H1 (cell line): ENCODE measurements around the gene SHTN1. TPM values are rescaled to one million over a fixed set of nuclear protein-coding genes. Genes with fewer than 3 reads are reported as not detected.

Experiments
- CTCF ChIA-PET: fragments of 300-600 bp; sonication (Branson Sonifier 250); formaldehyde crosslinking; loops from one replicate; lab custom pipeline; 2021; ENCODE audit not compliant: partially characterized antibody; lab: Charles Lee
- POLR2A ChIA-PET: fragments of 300-600 bp; sonication (Branson Sonifier 250); formaldehyde crosslinking; loops from one replicate; lab custom pipeline; 2021; ENCODE audit warnings: inconsistent platforms; ENCODE audit not compliant: partially characterized antibody; lab: Charles Lee
- DNase-seq, 2 experiments: peaks; one replicate each; pipeline versions ENCODE4 v3.0.0 to v3.0.0-alpha.2; 2010 to 2022; ENCODE audit warnings: low spot score in 2 of 2, low read depth in 1 of 2, mixed read lengths in 1 of 2
- FAIRE-seq: peaks from 2 replicates; lab custom pipeline; 2011; peaks lifted over from hg19 to GRCh38; lab: Jason Lieb, UNC
- H2AFZ ChIP-seq: 2 replicates; pipeline ENCODE4 v1.8.1; 2012; ENCODE audit warnings: low read length, inconsistent platforms
- H2AK5ac ChIP-seq: 2 replicates; pipeline ENCODE4 v1.6.1; 2013; ENCODE audit warnings: low read depth, low read length
- H2BK120ac ChIP-seq: replicated peaks from 2 replicates; pipeline ENCODE3; 2013; ENCODE audit warnings: low read depth, low read length, inconsistent platforms
- H2BK12ac ChIP-seq: 2 replicates; pipeline ENCODE4 v1.6.1; 2013; ENCODE audit warnings: low read depth, low read length
- H2BK15ac ChIP-seq: 2 replicates; pipeline ENCODE4 v1.6.1; 2013; ENCODE audit warnings: low read length
- H2BK20ac ChIP-seq: 2 replicates; pipeline ENCODE4 v1.6.1; 2013; ENCODE audit warnings: low read length
- H2BK5ac ChIP-seq: 2 replicates; pipeline ENCODE4 v1.6.1; 2013; ENCODE audit warnings: low read depth, low read length
- H3K14ac ChIP-seq: 2 replicates; pipeline ENCODE4 v1.6.1; 2013; ENCODE audit warnings: inconsistent platforms; ENCODE audit not compliant: insufficient read length
- H3K18ac ChIP-seq: 2 replicates; pipeline ENCODE4 v1.6.1; 2013; ENCODE audit warnings: low read length; ENCODE audit errors: extremely low read depth
- H3K23ac ChIP-seq: 2 replicates; pipeline ENCODE4 v1.6.1; 2013; ENCODE audit warnings: inconsistent platforms; ENCODE audit not compliant: insufficient read length
- H3K23me2 ChIP-seq: 2 replicates; pipeline ENCODE4 v1.6.1; 2013; ENCODE audit warnings: low read depth, low read length
- H3K27ac ChIP-seq: 2 replicates; pipeline ENCODE4 v1.6.1; 2011; ENCODE audit warnings: low read depth, low read length, inconsistent platforms
- H3K27me3 ChIP-seq, 4 experiments: replicated peaks in 1 of 4; 1 replicate in 1 of 4; 2 replicates in 3 of 4; pipeline versions ENCODE4 v1.6.1 to v1.8.1; 2011 to 2013; ENCODE audit warnings: low read length in 3 of 4, mild to moderate bottlenecking in 3 of 4, inconsistent platforms in 2 of 4, mixed read lengths in 2 of 4, moderate library complexity in 1 of 4; ENCODE audit not compliant: control insufficient read depth in 3 of 4, insufficient read depth in 3 of 4; ENCODE audit errors: extremely low read depth in 1 of 4
- H3K36me3 ChIP-seq, 4 experiments: 2 replicates each; pipeline versions ENCODE4 v1.6.1 to v1.8.1; 2011 to 2013; ENCODE audit warnings: mild to moderate bottlenecking in 4 of 4, low read length in 3 of 4, moderate library complexity in 2 of 4, control low read depth in 1 of 4, inconsistent platforms in 1 of 4; ENCODE audit not compliant: insufficient read depth in 4 of 4, control insufficient read depth in 2 of 4
- H3K4ac ChIP-seq: replicated peaks from 2 replicates; pipeline ENCODE3; 2013; ENCODE audit warnings: low read length, low read depth, mixed read lengths, inconsistent platforms; ENCODE audit not compliant: insufficient read length
- H3K4me1 ChIP-seq, 4 experiments: replicated peaks in 1 of 4; 1 replicate in 1 of 4; 2 replicates in 3 of 4; pipeline versions ENCODE4 v1.6.1 to v1.8.1; 2011 to 2013; ENCODE audit warnings: low read length in 3 of 4, inconsistent platforms in 2 of 4, mixed read lengths in 1 of 4; ENCODE audit not compliant: insufficient read depth in 4 of 4, control insufficient read depth in 3 of 4
- H3K4me2 ChIP-seq, 2 experiments: 2 replicates each; pipeline versions ENCODE4 v1.6.1 to v1.8.1; 2011 to 2013; ENCODE audit warnings: low read depth in 2 of 2, low read length in 2 of 2, control low read depth in 1 of 2, inconsistent platforms in 1 of 2, mild to moderate bottlenecking in 1 of 2; ENCODE audit not compliant: insufficient read depth in 1 of 2
- H3K4me3 ChIP-seq, 4 experiments: fragments of 200-600, 300-600 bp in 1 of 4; sonication (generic), shearing (Covaris generic), sonication (Bioruptor Twin) in 1 of 4; 2 replicates each; pipeline versions ENCODE4 v1.5.1 to v1.8.1; 2011 to 2016; ENCODE audit warnings: low read length in 4 of 4, low read depth in 3 of 4, control low read depth in 2 of 4, inconsistent platforms in 2 of 4, mild to moderate bottlenecking in 2 of 4, mixed read lengths in 1 of 4, moderate library complexity in 1 of 4; ENCODE audit not compliant: insufficient read depth in 2 of 4; ENCODE audit errors: extremely low read depth in 1 of 4
- H3K56ac ChIP-seq: replicated peaks from 2 replicates; pipeline ENCODE3; 2013; ENCODE audit warnings: low read depth, mild to moderate bottlenecking, mixed read lengths, low read length, inconsistent platforms; ENCODE audit not compliant: insufficient read length
- H3K79me1 ChIP-seq: 2 replicates; pipeline ENCODE4 v1.6.1; 2013; ENCODE audit warnings: low read depth, low read length, control low read depth
- H3K79me2 ChIP-seq, 2 experiments: 2 replicates each; pipeline versions ENCODE4 v1.6.1 to v1.8.1; 2012 to 2013; ENCODE audit warnings: low read length in 2 of 2, mild to moderate bottlenecking in 2 of 2, inconsistent platforms in 1 of 2; ENCODE audit not compliant: insufficient read depth in 2 of 2, control insufficient read depth in 1 of 2
- H3K9ac ChIP-seq, 4 experiments: replicated peaks in 1 of 4; 1 replicate in 1 of 4; 2 replicates in 3 of 4; pipeline versions ENCODE4 v1.6.1 to v1.8.1; 2011 to 2013; ENCODE audit warnings: low read depth in 3 of 4, low read length in 3 of 4, control low read depth in 2 of 4, mild to moderate bottlenecking in 2 of 4, moderate library complexity in 2 of 4, inconsistent platforms in 1 of 4; ENCODE audit errors: extremely low read depth in 1 of 4
- H3K9me3 ChIP-seq, 2 experiments: 2 replicates each; pipeline versions ENCODE4 v1.6.1 to v1.8.1; 2012 to 2013; ENCODE audit warnings: mild to moderate bottlenecking in 2 of 2, moderate library complexity in 2 of 2, control low read depth in 1 of 2, inconsistent platforms in 1 of 2, low read depth in 1 of 2, low read length in 1 of 2, mixed read lengths in 1 of 2; ENCODE audit not compliant: insufficient read depth in 2 of 2
- H4K20me1 ChIP-seq, 2 experiments: replicated peaks in 1 of 2; 2 replicates each; pipeline versions ENCODE3 to v1.8.1; 2011 to 2013; ENCODE audit warnings: inconsistent platforms in 2 of 2, low read length in 2 of 2, mild to moderate bottlenecking in 1 of 2; ENCODE audit not compliant: insufficient read depth in 2 of 2, control insufficient read depth in 1 of 2
- H4K5ac ChIP-seq: 2 replicates; pipeline ENCODE4 v1.6.1; 2013; ENCODE audit warnings: low read length, low read depth, mixed read lengths, inconsistent platforms; ENCODE audit not compliant: insufficient read length
- H4K8ac ChIP-seq: 2 replicates; pipeline ENCODE4 v1.8.0; 2013; ENCODE audit warnings: mild to moderate bottlenecking, moderate library complexity, low read length, inconsistent platforms; ENCODE audit not compliant: insufficient read depth; ENCODE audit errors: extremely low read depth
- H4K91ac ChIP-seq: replicated peaks from 2 replicates; pipeline ENCODE3; 2013; ENCODE audit warnings: low read length, mixed read lengths, inconsistent platforms; ENCODE audit not compliant: insufficient read length
- CEBPB ChIP-seq: IDR thresholded peaks from 2 replicates; pipeline ENCODE4 v1.6.1; 2012; ENCODE audit warnings: low read depth, low read length
- GABPA ChIP-seq: IDR thresholded peaks from 2 replicates; pipeline ENCODE4 v1.6.1; 2011; ENCODE audit warnings: mild to moderate bottlenecking, low read length, moderate library complexity, borderline replicate concordance; ENCODE audit not compliant: insufficient read depth
- JUN ChIP-seq: IDR thresholded peaks from 2 replicates; pipeline ENCODE4 v1.6.1; 2011; ENCODE audit warnings: low read depth, mild to moderate bottlenecking, improper control_type of control experiment, low read length
- RFX5 ChIP-seq: IDR thresholded peaks from 2 replicates; pipeline ENCODE4 v1.6.1; 2011; ENCODE audit warnings: low read depth, low read length, improper control_type of control experiment, borderline replicate concordance
- SP1 ChIP-seq: IDR thresholded peaks from 2 replicates; pipeline ENCODE4 v1.6.1; 2011; ENCODE audit warnings: low read depth, low read length
- SRF ChIP-seq: IDR thresholded peaks from 2 replicates; pipeline ENCODE4 v1.6.1; 2011; ENCODE audit warnings: mild to moderate bottlenecking, low read depth, low read length, moderate library complexity
- WGBS, 2 experiments: shearing (Covaris generic) in 1 of 2; methylation state at CpG; one replicate each; pipeline versions ENCODE4 v1.1.6 to v1.1.7; 2013 to 2015; ENCODE audit warnings: low lambda C conversion rate in 2 of 2, mixed read lengths in 2 of 2, inconsistent platforms in 1 of 2, low coverage in 1 of 2, missing lambda C conversion rate in 1 of 2; ENCODE audit not compliant: insufficient replicate concordance in 2 of 2, insufficient coverage in 1 of 2, insufficient read length in 1 of 2; ENCODE audit errors: extremely low coverage in 1 of 2, missing lambda C conversion rate in 1 of 2; 5-methylcytosine and 5-hydroxymethylcytosine counted together
- polyA plus RNA-seq, 7 experiments: library from polyadenylated mRNA; depleted of rRNA in 3 of 7; stranded (reverse) in 5 of 7; unstranded in 2 of 7; fragments of >200 nt in 5 of 7; fragments of 200-250 nt in 2 of 7; gene quantifications; 1 replicate in 5 of 7; 2 replicates in 1 of 7; 4 replicates in 1 of 7; pipeline versions ENCODE4 v1.2.1 to v1.2.3, GENCODE V29; 2011 to 2013; ENCODE audit warnings: missing spikeins in 2 of 7, mixed read lengths in 2 of 7
- total RNA-seq: library from RNA; stranded (reverse); fragmentation: NEBNext Ultra II Directional; extraction: Animal tissue kit (Norgen Biotek cat#: 25700); gene quantifications from 2 replicates; pipeline ENCODE4 v1.2.1, GENCODE V29; 2021
- TF ChIP-seq, protein P1 (sequence below): IDR thresholded peaks from 2 replicates; pipeline ENCODE4 v1.6.1; 2011; ENCODE audit warnings: low read depth, mild to moderate bottlenecking, low read length; ENCODE audit not compliant: insufficient read depth

Gene SHTN1
- total and polyA plus RNA-seq, 2 of the 8 experiments (the other 6 are each of a cell fraction or from before 2014, with no cell fraction given) = 3.3 to 12.7 TPM

DNA sequence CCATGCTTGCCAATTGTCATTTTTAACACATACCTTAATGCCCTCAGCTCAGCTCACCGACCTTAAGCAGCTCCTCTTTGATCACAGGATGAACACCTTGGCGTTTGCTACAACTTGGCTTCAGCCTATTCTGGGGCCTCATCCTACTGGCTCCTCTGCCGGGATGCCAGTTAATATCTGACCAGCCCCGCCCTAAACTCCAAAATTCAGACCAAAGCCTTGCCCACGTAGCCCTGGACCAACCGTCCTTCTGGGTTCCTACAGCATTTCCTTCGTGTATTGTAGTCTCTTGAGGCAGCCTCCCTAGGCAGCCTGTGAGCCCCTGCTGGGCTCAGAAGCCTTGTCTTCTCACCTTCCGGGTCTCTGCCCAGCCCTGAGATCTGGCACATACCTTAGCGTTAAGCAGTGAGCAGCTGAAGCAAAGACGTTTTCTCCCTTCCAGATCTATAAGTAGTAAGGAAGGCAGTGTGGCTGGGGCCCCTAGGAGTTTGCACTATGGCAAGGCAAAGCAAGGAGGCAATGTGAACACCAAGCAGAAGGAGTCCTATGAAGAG is 154.9 kb downstream of the SHTN1 start:
- peak overlapping the region; percentile 75 for H4K91ac ChIP-seq
- no peak overlapping the region for H3K56ac ChIP-seq
- H4K20me1 ChIP-seq = no peaks in the 10 kb centered on the region
- H2BK12ac ChIP-seq = peak overlapping the region; percentile 76
- H3K18ac ChIP-seq = peak overlapping the region; percentile 93; the same call in 1 of the 2 replicates
- peak overlapping the region; percentile 54 to 91 (median 82) for H3K4me3 ChIP-seq
- TF ChIP-seq SRF = no peak
- TF ChIP-seq RFX5 = no peak
- no peak for TF ChIP-seq GABPA
- no peak for TF ChIP-seq SP1
- TF ChIP-seq, protein P1, sequence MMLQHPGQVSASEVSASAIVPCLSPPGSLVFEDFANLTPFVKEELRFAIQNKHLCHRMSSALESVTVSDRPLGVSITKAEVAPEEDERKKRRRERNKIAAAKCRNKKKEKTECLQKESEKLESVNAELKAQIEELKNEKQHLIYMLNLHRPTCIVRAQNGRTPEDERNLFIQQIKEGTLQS = no peak
- no peak for TF ChIP-seq JUN
- TF ChIP-seq CEBPB = no peak
- no peak overlapping the region for H3K14ac ChIP-seq
- DNase-seq (no peak), FAIRE-seq (no peak)
- H3K79me1 ChIP-seq = no peaks in the 10 kb centered on the region
- H3K9me3 ChIP-seq = no peaks in the 10 kb centered on the region
- no peaks in the 10 kb centered on the region for H3K79me2 ChIP-seq
- peaks cover 7 to 23% (median 14%) of the 10 kb centered on the region in 4 experiments; a peak in 5 of 7 replicates for H3K4me1 ChIP-seq
- peaks cover 0 to 11% (median 2%) of the 10 kb centered on the region in 4 experiments; a peak in 2 of 7 replicates for H3K27me3 ChIP-seq
- H4K8ac ChIP-seq = peak overlapping the region; percentile 35; the same call in 1 of the 2 replicates
- no peak overlapping the region for H4K5ac ChIP-seq
- no peak overlapping the region for H3K4ac ChIP-seq
- ChIA-PET POLR2A (interaction anchor here (1.2 to 1.9 kb wide), 3 partner anchors 8 to 41 kb away, joined by 3 to 21 read pairs (median 4); no protein-coding TSS in a partner anchor), CTCF (interaction anchor here (0.9 to 1.5 kb wide), 7 partner anchors 11 to 317 kb away, joined by 3 to 6 read pairs (median 4); no protein-coding TSS in a partner anchor)
- H2BK120ac ChIP-seq = peak overlapping the region; percentile 39
- peak overlapping the region; percentile 49 for H2BK5ac ChIP-seq
- no peak overlapping the region for H3K27ac ChIP-seq
- peak overlapping the region; percentile 85; the same call in 1 of the 2 replicates for H2BK15ac ChIP-seq
- H3K36me3 ChIP-seq = no peaks in the 10 kb centered on the region
- H3K4me2 ChIP-seq = peak overlapping the region; percentile 77 to 84
- H3K23me2 ChIP-seq = peaks cover 14% of the 10 kb centered on the region
- peak overlapping the region; percentile 54; the same call in 1 of the 2 replicates for H2AFZ ChIP-seq
- H2AK5ac ChIP-seq = no peak overlapping the region
- peak overlapping the region in 2 of 4 experiments; percentile 21 to 25; a peak in 2 of 7 replicates for H3K9ac ChIP-seq
- no peak overlapping the region for H2BK20ac ChIP-seq
- H3K23ac ChIP-seq = no peak overlapping the region
- WGBS, 2 experiments = 32% methylated on average over 10 of the region's 10 CpGs; no CpG with 5 or more reads in 1 of the 2 experiments
